ENCODE data around the gene ATP13A5.

The ATP13A5 gene

DNA sequence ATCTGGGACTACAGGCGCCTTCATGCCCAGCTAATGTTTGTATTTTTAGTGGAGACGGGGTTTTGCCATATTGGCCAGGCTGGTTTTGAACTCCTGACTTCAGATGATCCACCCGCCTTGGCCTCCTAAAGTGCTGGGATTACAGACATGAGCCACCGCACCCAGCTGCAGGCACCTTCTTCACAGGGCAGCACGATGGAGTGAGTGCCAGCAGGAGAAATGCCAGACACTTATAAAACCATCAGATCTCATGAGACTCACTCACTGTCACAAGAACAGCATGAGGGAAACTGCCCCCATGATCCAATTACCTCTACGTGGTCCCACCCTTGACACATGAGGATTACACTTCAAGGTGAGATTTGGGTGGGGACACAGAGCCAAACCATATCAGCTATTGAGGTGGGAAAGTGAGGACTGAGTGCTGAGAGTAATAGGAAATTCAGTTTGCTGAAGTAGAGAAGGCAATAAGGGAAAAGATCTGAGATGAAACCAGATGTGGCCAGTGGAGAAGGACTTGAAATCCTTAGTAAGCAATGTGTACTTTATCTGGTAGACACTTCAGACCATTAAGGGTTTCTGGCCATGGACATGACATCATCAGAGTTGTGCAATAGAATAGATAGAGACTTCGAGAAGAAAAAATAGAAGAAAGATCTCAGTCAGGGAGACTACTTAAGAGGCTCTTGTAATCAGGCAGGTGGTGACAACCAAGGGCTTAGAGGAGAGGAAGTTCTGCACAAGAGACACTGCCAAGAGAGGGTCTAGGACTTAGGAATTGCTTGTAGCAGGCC lies 18.1 kb upstream of the ATP13A5 start:
- DNase-seq (ENCODE audit: low read depth): peak; percentile 25
- TF ChIP-seq CTCF (IDR thresholded peaks at IDR 0.05; ENCODE audit: insufficient read depth, low read depth, low read length, missing control alignments): no peak

GRCh38 chr3:193391902-193392301 lies 13.3 kb upstream of the ATP13A5 start:
- no peak for TF ChIP-seq CTCF (IDR thresholded peaks at IDR 0.05; ENCODE audit: insufficient read depth, low read depth, low read length, missing control alignments)
- peak; percentile 78 for DNase-seq (ENCODE audit: low read depth)
- H3K4me3 ChIP-seq (ENCODE audit: low read length): no peak overlapping the region

More for the DNA sequence above, 18.1 kb upstream of the ATP13A5 start:
- H3K4me3 ChIP-seq (ENCODE audit: low read length): no peak overlapping the region

GRCh38 chr3:193389335-193389734 lies 10.8 kb upstream of the ATP13A5 start:
- no peak overlapping the region for H3K4me3 ChIP-seq (ENCODE audit: low read length)
- no peak for DNase-seq (ENCODE audit: low read depth)
- no peak for TF ChIP-seq CTCF (IDR thresholded peaks at IDR 0.05; ENCODE audit: insufficient read depth, low read depth, low read length, missing control alignments)

DNA sequence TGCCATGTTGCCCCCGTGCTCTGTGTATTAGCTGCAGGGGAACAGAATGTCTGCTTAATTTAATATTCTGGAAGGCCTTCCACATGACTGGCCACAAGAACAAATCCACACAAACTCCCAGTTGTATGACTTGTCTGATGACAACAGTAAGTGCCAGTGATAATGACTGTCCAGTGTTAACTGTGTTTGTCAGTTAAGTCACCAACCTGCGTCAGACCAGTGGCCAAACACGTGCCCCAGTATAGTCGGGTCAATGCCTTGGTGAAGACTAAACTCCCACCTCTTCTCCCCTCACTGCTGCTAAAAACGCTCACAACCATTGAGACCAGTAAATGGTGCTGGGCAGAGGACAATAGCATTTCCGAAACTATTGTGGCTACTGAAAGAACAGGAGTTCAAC lies 9.8 kb upstream of the ATP13A5 start:
- DNase-seq (ENCODE audit: low read depth): no peak
- H3K4me3 ChIP-seq (ENCODE audit: low read length): no peak overlapping the region
- no peak for TF ChIP-seq CTCF (IDR thresholded peaks at IDR 0.05; ENCODE audit: insufficient read depth, low read depth, low read length, missing control alignments)

DNA sequence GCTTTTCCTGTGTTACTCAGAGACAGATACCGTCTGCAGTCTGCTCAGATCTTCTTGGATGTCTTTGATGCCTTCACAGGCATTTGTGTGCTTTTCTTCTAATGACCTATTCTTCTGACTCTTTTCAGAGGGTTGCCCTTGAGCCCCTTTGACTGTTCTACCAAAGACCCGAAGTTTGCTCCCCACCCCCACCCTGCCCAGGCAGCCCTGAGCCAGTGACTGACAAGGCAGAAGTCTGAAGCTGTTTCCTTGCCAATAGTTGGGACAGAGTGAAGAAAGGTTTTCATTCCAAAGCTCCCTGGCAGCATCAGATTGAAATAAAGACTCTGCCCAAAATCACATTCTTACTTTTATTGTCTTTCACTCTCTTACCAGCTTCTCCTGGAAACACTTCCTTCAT lies 9.0 kb upstream of the ATP13A5 start:
- no peak overlapping the region for H3K4me3 ChIP-seq (ENCODE audit: low read length)
- DNase-seq (ENCODE audit: low read depth): no peak
- no peak for TF ChIP-seq CTCF (IDR thresholded peaks at IDR 0.05; ENCODE audit: insufficient read depth, low read depth, low read length, missing control alignments)

- TF ChIP-seq CTCF (IDR thresholded peaks at IDR 0.05; ENCODE audit: insufficient read depth, low read depth, low read length, missing control alignments): no peak
Measured at GRCh38 chr3:193377591-193377990, 962 bp downstream of the ATP13A5 start.

DNA sequence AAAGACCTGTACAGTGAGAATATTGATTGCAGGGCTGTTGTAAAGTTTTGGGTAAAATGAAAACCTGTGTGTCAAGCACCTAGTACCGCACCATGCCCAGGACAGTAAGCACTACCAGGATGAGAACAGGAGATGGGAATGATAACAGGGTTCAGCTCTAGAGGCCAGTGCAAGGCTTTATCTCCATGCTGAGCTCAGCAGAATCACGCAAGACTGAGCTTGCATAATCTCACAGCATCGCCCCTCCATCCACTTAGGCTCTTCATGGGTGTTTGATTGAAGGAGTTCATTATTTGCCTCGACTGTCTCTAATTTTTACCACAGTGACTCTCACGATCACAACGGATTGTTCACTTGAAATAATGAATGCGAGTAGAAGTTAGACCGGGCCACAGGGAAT lies 2.9 kb downstream of the ATP13A5 start:
- DNase-seq (ENCODE audit: low read depth): no peak
- H3K4me3 ChIP-seq (ENCODE audit: low read length): no peak overlapping the region
- TF ChIP-seq CTCF (IDR thresholded peaks at IDR 0.05; ENCODE audit: insufficient read depth, low read depth, low read length, missing control alignments): no peak

More at GRCh38 chr3:193377591-193377990, 962 bp downstream of the ATP13A5 start:
- no peak for DNase-seq (ENCODE audit: low read depth)
- no peak overlapping the region for H3K4me3 ChIP-seq (ENCODE audit: low read length)

All from epithelial cell of esophagus (primary cell).